Subcutaneous adipose tissue (tissue), 4 donors: ENCODE measurements around the gene ATRN. TPM values are rescaled to one million over a fixed set of nuclear protein-coding genes. Genes with fewer than 3 reads are reported as not detected.

ENCODE experiments used
- CTCF ChIP-seq: fragments of 450-650 bp; IDR thresholded peaks from one replicate; pipeline ENCODE4 v1.5.1; 2016; ENCODE audit warnings: low read depth, mild to moderate bottlenecking, control low read depth, antibody characterized with exemption, moderate library complexity
- total RNA-seq, 4 donors: library from RNA; depleted of rRNA; stranded (reverse); fragments of >200 nt; gene quantifications; one replicate each; pipeline ENCODE4 v1.1.0, GENCODE V29; 2016

The ATRN gene
- total RNA-seq, 4 donors from 2014 or later: 24.7 to 42.3 (median 30.3) TPM

- TF ChIP-seq CTCF: no peak
These were observed 181.4 kb downstream of the ATRN start for GRCh38 chr20:3652221-3652620.

GRCh38 chr20:3652676-3653596, 182.1 kb downstream of the ATRN start:
- no peak for TF ChIP-seq CTCF

- TF ChIP-seq CTCF: no peak
These were observed 183.1 kb downstream of the ATRN start for GRCh38 chr20:3653921-3654320.

- no peak for TF ChIP-seq CTCF
These were observed 183.7 kb downstream of the ATRN start for GRCh38 chr20:3654326-3655130.

GRCh38 chr20:3655131-3655405, 184.2 kb downstream of the ATRN start:
- TF ChIP-seq CTCF: no peak

- no peak for TF ChIP-seq CTCF
These were observed 187.3 kb downstream of the ATRN start for GRCh38 chr20:3658019-3658715.
